ENCODE data around the gene TRIM44.
A peak's percentile ranks its signal among the peaks of the same experiment; 100 is the strongest.
"Not testable (repeated sequence)": the region's sequence is repeated elsewhere in the genome, so short reads cannot be mapped to it uniquely, and the experiment has no call there.

The TRIM44 gene

DNA sequence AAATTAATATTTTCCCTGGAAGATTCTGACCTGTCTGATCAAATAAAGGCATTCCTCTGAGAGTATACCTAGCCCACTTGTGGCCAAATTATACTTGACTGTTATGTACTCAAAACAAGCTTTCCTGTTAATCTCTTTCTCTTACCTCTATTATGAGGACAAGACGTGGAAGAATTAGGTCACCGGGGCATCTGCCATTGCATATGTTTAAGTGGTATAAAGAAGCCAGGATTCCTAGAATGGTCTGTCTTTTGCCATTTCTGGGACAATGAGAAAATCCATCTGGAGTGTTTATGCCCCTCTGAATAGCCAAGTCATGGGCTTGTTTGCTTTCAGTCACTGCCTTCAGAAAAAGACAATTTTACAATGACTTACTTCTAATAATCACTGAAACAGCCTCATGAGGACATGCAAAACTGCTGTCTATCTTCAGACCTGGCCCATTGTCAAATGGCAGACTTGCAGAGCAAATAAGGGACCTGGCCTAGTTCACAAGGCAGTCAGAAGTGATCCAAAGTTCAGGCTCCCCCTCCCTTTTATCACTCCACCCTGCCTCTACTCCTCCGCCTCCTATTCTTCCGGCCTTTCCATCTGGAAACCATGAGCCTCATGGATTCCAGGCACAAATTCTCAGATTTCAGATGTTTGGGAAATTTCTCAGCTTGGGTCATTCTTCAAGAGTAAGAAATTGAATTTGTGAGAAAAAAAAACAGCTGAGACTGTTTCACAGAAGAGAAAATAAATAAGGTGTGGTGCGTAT, 153.2 kb downstream of the TRIM44 start:
- DNase-seq (ENCODE audit: low read depth) = no peak

DNA sequence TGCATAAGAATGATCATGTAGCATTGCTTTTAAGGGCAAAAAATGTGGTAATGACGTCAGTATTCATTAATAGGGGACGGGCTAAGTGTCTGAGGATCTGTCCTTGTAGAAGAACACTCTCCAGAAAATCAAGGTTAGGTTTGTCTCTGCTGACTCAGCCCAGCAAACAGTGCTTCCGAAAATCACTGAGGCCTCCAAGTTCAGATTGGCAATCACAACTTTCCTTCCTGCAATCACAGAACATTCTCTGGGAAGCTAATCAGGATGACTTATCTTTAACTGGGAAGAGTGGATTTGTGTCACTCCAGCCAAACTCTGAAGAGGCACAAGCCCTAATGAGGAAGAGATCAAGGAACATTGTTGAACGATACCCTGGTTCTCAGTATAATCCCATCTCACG, 158.0 kb downstream of the TRIM44 start:
- DNase-seq (ENCODE audit: low read depth) = no peak

DNA sequence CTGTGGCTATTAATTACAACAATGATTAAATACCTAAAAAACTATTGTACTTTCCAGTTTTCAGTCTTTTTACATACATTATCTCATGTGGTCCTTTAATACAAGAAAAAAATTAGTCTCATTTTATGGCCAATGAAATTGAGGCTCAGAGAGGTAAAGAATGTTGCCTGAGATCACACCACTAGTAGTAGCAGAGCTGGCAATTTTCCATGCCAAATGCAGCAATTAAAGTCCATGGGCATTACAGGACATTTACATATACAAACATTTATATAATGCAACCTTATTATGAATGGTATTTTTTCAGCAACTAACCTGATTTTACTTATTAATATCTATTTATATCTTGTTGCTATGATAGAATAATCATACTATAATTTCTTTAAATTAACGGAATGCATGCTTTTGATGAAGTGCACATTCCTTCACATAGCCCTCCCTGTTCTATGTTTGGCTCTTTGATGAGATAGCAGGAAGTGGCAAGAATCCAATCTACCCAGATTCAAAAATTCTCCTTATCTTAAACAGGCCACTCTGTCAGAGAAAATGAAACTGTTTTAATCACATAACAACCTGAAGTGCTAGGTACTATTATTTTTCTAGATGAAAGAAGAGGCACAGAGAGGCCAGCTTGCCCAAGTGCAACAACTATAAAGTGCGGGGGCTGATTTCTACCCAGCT, 160.4 kb downstream of the TRIM44 start:
- DNase-seq (ENCODE audit: low read depth) = no peak

DNA sequence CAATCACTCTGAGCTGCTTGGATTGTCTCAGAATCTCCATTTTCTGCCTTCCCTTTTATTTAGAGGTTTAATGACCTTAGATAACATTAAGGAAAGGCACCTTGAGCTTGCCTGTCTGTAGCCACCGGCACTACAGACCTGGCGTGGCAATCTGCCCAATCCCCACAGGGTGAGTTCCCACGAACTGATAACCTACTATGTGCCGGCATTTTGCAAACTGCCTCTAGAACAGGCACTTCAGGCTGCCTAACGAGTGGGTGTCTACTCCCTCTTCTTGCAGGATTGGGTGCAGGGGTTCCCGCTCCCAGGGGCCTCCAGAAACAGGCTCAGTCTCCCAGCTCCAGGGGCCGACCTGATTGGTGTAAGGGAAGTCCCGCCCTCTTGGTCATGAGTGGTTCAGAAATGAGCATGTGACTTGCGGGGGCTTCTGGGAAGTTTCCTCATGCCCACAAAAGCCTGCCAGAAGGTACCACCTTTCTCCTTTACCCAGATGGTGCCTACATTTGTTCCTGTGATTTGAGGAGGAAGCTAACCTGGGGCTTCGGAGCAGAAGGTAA, 161.2 kb downstream of the TRIM44 start:
- DNase-seq (ENCODE audit: low read depth) = no peak

DNA sequence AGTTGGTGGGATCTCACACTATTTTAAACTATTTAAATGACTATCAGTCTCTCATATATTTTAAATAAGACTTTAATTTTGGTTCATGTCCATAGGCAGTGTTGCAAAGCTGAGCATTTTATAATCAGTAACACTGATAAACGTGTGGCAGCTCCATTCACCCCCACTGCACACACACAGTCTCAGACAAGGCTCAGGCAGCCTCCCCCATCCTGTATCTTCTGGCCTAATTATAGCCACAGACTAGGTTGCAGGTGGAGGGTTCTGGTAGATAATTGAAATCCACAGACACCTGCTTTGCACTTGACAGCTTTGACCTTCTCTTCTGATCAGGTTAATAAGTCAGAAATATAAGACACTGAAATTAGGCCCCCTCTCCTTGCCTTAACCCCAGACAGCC, 162.8 kb downstream of the TRIM44 start:
- no peak for DNase-seq (ENCODE audit: low read depth)

DNA sequence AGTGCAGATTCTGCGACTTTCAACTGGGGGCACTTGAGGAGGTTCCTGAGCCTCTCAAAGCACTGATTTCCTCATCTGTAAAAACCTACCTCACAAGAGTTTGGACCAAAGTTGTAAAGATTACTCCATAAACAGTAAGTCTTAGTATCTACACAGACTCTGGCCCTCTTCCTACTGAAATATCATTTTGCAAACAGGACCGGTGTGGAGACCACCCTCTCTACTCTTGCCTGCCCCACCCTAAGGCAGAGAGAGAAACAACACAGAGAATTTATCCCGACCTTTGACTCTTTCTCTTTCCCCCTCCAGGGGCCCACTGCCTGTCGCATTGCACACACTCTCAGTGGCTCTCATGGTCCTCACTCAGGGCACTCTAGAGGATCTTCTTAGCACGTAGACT, 163.4 kb downstream of the TRIM44 start:
- DNase-seq (ENCODE audit: low read depth) = no peak

DNA sequence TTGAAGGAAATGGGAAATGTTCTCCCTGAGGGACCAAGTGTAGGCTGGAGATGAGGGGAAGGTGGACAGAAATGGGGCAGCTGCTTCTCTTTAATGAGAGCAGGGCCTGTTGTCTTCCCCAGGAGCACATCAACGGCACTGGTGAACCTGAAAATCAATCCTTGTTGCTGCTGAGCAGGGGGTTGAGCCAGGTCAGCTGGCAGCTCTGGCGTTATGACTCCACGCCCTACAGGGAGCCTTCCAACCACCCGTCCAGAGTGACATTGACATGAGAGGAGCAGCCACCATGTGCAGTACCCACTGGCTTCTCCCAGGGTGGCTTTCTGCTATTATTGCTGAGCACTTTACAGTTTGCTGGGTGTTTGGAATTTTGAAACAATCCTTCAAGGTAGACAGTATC, 164.4 kb downstream of the TRIM44 start:
- no peak for DNase-seq (ENCODE audit: low read depth)

DNA sequence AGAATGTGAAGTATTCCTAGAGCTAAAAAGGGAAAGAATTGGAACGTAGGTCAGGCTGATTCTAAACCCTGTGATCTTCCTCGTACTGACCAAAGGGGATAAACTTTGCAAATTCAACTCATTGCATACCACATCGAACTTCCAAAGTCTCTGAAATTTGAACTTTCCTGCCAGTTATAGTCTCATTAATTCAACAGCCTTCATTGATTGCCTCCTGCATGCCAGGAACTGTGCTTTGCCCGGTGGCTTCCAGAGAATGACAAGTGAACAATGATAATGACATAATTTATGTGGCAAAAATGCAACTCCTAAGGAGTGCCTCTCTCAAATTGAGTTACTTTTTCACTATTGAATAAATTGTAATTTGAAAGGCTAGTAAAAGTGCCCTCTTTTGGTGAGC, 173.6 kb downstream of the TRIM44 start:
- no peak for DNase-seq (ENCODE audit: low read depth)

DNA sequence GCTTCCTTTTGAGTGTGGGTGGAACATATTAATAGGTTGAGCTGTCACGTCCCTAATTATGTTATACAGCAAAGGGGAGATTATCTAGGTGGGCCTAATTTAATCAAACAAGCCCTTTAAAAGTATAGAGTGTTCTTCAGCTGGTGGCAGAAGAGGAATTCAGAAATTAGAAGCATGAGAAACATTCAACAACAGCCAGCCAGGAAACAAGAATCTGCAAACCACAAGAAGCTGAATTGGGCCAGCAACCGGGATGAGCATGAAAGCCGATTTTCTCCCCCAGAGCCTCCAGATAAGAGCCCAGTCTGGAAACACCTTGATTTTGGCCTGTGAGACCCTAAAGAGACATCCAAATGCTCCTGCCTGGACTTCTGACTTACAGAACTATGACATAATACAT, 175.5 kb downstream of the TRIM44 start:
- no peak for DNase-seq (ENCODE audit: low read depth)

DNA sequence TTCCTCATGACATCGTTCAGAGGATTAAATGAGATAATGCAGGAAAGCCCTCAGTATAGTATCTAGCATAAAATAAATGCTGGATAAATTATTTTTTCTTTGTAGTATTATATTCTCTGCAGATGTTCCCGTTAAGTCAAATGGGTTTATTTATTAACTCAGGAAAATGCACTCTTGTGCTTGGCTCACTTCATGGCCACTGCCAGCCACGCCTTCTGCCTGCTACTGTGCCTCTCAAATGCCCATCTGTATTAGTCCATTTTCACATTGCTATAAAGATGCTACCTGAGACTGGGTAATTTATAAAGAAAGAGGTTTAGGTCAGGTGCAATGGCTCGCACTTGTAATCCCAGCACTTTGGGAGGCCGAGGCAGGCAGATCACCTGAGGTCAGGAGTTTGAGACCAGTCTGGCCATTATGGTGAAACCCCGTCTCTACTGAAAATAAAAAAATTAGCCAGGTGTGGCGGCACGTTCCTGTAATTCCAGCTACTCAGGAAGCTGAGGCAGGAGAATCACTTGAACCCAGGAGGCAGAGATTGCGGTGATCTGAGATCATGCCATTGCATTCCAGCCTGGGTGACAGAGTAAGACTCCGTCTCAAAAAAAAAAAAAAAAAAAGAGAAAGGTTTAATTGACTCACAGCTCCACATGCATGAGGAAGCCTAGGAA, 176.3 kb downstream of the TRIM44 start:
- not testable (repeated sequence) for DNase-seq (ENCODE audit: low read depth)

DNA sequence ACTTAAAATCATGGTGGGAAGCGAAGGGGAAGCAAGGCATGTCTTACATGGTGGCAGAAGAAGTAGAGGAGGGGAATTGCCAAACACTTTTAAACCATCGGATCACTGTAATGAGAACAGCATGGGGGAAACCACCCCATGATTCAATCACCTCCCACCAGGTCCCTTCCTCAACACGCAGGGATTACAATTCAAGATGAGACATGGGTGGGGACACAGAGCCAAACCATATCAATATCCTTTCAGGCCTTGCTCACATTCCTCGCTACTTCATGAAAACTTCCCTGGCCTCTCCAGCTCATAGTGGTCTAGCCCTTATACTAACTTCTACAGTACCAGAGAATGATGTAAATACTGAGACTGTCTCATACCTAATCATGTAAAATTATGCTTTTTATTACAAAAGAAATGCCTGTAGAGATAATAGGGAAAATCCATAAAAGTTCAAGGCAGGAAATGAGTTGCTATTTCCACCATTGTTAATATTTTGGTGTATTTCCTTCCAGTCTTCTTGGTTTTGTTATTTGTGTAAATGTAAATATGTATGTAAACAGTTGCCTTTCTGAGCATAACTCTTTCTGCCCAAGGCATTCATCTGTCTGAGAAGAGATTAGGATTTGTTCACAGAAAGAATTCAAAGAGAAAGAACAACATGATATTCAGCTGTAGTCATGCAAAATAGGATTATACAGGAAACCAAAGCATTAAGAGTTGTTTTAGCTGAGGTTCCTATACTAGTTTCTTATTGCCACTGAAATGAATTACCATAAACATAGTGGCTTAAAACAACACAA, 177.0 kb downstream of the TRIM44 start:
- DNase-seq (ENCODE audit: low read depth) = no peak

DNA sequence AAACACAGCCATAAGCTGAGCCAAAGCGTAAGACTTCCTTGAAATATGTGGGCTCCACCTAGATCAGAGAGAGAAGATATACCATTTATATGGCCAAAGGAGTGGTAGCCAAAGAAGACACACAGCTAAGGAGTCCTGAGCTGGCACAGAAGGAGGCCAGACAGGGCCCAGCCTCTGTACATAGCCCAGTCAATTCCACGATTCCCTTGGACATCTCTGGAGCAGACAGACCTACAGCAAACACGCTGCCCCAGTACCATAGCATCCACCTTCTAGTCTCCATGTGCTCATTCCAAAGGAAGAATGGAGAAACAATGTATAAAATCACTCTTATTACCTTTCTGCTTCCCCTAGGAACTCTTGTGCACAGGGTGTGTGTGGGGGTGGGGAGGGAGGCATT, 179.2 kb downstream of the TRIM44 start:
- no peak for DNase-seq (ENCODE audit: low read depth)

DNA sequence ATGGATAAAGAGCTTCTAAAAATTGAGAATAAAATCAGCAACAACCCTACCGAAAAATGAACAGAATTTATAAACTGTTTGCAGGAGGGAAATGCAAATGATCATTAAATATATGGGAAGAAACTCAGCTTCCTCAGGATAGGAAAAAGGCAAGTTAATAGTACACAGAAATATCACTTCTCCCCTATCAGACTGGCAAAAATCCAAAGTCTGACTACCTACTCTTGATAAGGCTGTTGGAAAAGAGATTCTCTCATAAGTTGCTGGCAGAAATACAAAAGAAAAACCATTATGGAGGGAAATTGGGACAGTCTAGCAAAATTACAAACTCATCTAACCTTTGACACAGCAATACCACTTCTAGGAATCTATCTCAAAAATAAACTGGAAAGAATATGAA, 180.4 kb downstream of the TRIM44 start:
- DNase-seq (ENCODE audit: low read depth) = no peak

DNA sequence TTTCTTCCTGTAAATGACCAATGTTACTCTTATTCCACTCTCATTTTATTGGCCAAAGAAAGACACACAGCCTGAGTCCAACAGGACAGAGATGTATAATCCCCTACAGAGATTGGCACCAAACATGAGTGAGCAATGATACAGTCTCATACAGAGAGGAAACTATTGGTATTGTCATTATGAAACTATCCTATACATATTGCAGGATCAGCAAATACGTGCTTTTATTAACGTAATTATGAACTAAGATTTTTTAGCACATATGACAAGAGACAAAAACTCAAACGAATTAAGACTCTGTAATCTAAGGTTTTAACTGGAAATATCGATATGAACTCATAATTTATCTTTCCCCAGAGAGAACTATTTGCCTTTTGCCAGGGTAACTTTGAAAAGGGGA, 182.0 kb downstream of the TRIM44 start:
- DNase-seq (ENCODE audit: low read depth) = no peak

DNA sequence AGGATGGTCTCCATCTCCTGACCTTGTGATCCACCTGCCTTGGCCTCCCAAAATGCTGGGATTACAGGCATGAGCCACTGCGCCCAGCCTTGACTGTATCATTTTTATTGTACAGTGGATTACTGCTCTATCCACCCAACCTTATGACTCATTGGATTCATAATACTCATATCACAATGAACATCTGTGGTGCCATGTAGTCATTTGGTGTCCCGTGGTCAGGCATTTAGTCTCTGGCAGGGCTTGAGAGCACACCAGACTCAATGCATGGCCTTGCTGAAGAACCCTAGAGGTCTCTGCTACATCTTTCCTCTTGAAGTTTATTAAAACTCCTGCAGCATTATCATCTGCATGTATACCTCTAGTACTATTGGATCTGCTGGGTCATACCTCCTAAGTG, 183.3 kb downstream of the TRIM44 start:
- DNase-seq (ENCODE audit: low read depth) = peak; percentile 35

DNA sequence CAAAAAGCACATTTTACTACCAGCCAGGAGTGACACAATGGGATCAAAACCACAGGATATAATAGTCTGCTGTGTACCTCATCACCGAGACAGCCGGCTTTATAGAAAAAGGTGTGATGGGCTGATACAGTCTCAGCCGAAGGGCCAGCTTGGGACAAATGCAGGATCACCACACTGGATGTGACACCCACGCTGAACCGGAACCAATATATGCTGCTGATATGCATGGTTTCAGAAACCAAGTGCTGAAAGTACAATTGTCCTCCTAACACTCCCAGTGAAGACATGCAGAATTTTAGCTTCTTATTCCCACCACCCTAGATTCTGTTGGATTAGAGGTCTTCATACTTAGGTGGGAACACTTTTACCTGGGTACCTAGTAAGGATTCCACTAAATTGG, 184.3 kb downstream of the TRIM44 start:
- DNase-seq (ENCODE audit: low read depth) = no peak

DNA sequence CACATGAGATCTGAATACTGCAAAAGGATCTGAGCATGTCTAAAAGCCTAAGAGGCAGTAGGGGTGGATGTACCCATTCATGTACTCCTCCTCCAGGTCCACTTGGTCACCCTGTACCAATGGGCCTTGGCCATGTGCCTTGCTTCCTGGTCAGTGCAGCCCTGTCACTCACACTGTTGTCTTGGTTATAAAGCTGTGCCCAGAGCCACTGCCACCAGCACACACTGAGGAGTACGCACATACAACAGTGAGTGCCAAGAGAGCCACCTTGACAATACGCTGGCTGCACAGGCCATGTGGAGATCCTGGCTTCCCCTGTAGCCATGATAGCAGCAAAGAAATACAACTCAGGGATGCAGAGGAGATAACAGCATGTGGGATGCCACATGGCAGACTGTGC, 184.9 kb downstream of the TRIM44 start:
- no peak for DNase-seq (ENCODE audit: low read depth)

DNA sequence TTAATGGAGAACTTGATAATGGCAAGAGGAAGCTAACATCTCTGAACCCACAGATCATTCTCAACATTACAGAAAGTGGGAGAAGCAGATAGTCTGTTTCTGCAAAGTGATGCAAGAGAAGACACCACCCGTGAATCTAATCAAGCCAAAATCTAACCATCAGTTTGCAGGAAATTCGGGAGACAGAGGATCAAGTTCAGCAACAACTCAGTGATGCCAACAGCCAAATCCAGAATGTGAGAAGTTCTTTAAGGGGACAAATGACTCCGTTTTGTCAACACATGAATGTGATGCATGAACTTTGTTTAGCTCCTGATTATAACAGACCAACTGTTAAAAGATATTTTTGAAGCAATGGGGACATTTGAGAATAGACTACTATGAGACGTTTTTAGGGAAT, 186.0 kb downstream of the TRIM44 start:
- no peak for DNase-seq (ENCODE audit: low read depth)

DNA sequence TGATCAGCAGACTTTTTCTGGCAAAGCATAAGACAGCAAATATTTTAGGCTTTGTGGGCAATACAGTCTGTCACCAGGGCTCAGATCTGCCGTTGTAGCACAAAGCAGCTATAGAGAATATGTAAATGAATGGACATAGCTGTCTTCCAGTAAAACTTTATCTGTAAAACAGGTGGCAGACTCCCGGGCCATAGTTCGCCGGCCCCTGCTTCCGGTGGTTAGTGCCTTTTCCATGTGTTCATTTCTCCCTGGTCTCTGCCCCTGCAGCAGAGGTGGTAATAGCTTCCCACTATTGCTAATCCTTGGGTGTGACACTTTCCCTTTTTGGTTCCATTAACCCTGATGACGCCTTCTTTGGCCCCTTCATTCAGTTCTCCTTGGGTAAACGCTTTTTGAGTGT, 187.6 kb downstream of the TRIM44 start:
- DNase-seq (ENCODE audit: low read depth) = no peak

DNA sequence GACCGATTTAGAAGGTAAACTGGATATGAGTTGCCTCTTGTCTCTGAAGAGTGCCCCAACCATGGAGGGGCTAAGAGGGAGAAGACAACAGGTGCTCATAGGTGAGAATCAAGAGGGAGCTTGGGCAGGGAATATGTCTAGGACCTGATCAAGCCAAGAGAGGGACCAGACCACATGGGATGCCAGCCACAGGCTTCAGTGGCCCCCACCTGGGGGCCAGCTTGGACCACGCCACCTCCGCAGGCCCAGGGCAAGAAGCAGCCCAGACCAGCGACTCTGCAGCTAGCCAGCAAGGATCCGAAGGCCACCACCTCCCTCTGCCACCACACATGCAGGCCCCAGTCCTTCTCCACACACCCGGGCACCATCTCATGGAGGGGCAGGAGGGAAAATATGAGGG, 188.8 kb downstream of the TRIM44 start:
- no peak for DNase-seq (ENCODE audit: low read depth)

DNA sequence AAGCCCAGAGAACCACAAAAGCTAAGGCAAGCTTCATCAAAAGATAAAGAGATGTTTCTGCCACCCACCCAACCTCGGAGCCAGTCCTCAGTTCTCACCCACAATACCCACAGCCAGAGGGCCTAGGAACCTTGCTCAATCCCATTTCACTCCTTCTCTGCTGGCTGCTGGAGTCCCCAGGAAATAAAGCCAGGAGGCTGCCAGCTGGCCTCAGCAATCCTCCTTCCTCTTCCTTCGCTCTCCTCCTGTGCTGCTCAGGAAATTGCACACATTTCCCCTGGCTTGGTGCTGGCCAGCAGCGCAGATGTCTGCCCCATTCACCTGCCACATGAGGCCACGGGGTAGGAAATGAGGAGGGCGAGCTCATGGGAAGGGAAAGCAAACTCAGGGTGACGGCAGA, 189.5 kb downstream of the TRIM44 start:
- no peak for DNase-seq (ENCODE audit: low read depth)

DNA sequence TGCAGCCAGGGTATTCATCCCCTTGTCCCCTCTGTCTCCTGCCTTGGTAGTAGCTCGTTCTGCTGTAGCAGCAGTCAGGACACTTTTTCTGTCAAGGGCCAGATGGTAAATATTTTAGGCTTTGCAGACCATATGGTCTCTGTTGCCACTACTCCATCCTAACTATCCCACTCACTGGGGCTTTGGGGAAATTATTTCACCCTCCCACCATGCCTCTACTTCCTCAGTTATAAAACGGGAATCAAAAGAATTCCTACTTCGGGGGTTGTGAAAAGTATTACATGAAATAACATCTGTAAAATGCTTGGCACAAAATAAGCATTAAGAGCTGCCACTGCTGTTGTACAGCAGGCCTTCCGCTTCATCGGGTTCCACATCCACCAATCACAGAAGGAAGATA, 191.4 kb downstream of the TRIM44 start:
- no peak for DNase-seq (ENCODE audit: low read depth)
